Keratinocyte (primary cell): ENCODE data around the gene TMEM200B.

Experiments
- EZH2 ChIP-seq: IDR thresholded peaks from one replicate; pipeline ENCODE4 v1.6.1; 2012; ENCODE audit warnings: inconsistent platforms, mild to moderate bottlenecking, low read length, moderate library complexity
- TF ChIP-seq, protein P1 (sequence below), 3 experiments: IDR thresholded peaks in 1 of 3; conservative IDR thresholded peaks in 1 of 3; optimal IDR thresholded peaks in 1 of 3; 2 replicates in 2 of 3; 3 replicates in 1 of 3; pipeline versions ENCODE3 to v1.5.1; 2011; ENCODE audit warnings: low read length in 3 of 3, mild to moderate bottlenecking in 3 of 3, moderate library complexity in 2 of 3, control low read depth in 1 of 3, inconsistent platforms in 1 of 3; ENCODE audit not compliant: insufficient read depth in 2 of 3; ENCODE audit errors: extremely low read depth in 1 of 3

- no peak for TF ChIP-seq EZH2
- TF ChIP-seq, protein P1, sequence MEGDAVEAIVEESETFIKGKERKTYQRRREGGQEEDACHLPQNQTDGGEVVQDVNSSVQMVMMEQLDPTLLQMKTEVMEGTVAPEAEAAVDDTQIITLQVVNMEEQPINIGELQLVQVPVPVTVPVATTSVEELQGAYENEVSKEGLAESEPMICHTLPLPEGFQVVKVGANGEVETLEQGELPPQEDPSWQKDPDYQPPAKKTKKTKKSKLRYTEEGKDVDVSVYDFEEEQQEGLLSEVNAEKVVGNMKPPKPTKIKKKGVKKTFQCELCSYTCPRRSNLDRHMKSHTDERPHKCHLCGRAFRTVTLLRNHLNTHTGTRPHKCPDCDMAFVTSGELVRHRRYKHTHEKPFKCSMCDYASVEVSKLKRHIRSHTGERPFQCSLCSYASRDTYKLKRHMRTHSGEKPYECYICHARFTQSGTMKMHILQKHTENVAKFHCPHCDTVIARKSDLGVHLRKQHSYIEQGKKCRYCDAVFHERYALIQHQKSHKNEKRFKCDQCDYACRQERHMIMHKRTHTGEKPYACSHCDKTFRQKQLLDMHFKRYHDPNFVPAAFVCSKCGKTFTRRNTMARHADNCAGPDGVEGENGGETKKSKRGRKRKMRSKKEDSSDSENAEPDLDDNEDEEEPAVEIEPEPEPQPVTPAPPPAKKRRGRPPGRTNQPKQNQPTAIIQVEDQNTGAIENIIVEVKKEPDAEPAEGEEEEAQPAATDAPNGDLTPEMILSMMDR (optimal IDR thresholded peaks at IDR 0.05 in 1 of 3, IDR thresholded peaks at IDR 0.05 in 1 of 3, conservative IDR thresholded peaks at IDR 0.05 in 1 of 3; ENCODE audit: extremely low read depth in 1 of 3, insufficient read depth in 2 of 3, low read length in 3 of 3), result no peak
Measured at GRCh38 chr1:29125237-29125641, 1.5 kb upstream of the TMEM200B start.
